Right ventricle myocardium inferior (tissue), 1 donor: ENCODE data around the gene MIR17HG. TPM values are rescaled to one million over a fixed set of nuclear protein-coding genes. Genes with fewer than 3 reads are reported as not detected.

Source experiments
- ATAC-seq: fragments of 200-7000 bp; cut with Tn5 transposase; one replicate; pipeline ENCODE4 v1.9.1; 2020; ENCODE audit warnings: mild to moderate bottlenecking, moderate library complexity
- DNase-seq: peaks from one replicate; pipeline ENCODE4 v3.0.0; 2021; ENCODE audit errors: missing footprints
- intact Hi-C: fragments of 100-400 bp; cut with DNase I; formaldehyde crosslinking; loops from one replicate; pipeline ENCODE4 v1.11.0; 2022
- total RNA-seq: library from RNA; stranded (reverse); fragmentation: NEBNext Ultra II Directional; extraction: Animal tissue kit (Norgen Biotek cat#: 25700); gene quantifications from one replicate; pipeline ENCODE4 v1.2.1, GENCODE V29; 2021
- donor health status: DM: no; HTN: yes; CAD: no; lungs with severe emphysema.

Gene MIR17HG
- total RNA-seq, 1 donor from 2014 or later = 0.81 TPM

GRCh38 chr13:91359631-91360030, 12.1 kb downstream of the MIR17HG start:
- intact Hi-C loops = no loop called here
- ATAC-seq (no peak), DNase-seq (no peak)

- no peak for DNase-seq
- no peak for ATAC-seq
- intact Hi-C loops = no loop called here
Observed at GRCh38 chr13:91360246-91360751, 12.8 kb downstream of the MIR17HG start.

- DNase-seq (no peak), ATAC-seq (no peak)
- intact Hi-C loops = no loop called here
Observed at GRCh38 chr13:91361755-91362271, 14.3 kb downstream of the MIR17HG start.

GRCh38 chr13:91362908-91363307, 15.4 kb downstream of the MIR17HG start:
- DNase-seq (no peak), ATAC-seq (no peak)
- intact Hi-C loops = no loop called here

GRCh38 chr13:91368101-91368500, 20.6 kb downstream of the MIR17HG start:
- no peak for ATAC-seq
- DNase-seq = no peak
- intact Hi-C loops = no loop called here

GRCh38 chr13:91368676-91369440, 21.4 kb downstream of the MIR17HG start:
- DNase-seq = no peak
- intact Hi-C loops = no loop called here
- no peak for ATAC-seq

GRCh38 chr13:91369441-91369831, 21.9 kb downstream of the MIR17HG start:
- DNase-seq = no peak
- ATAC-seq = no peak
- intact Hi-C loops = no loop called here

- no peak for DNase-seq
- ATAC-seq = no peak
- intact Hi-C loops = no loop called here
Observed at GRCh38 chr13:91370501-91370900, 23.0 kb downstream of the MIR17HG start.

GRCh38 chr13:91372911-91373310, 25.4 kb downstream of the MIR17HG start:
- no peak for DNase-seq
- ATAC-seq = no peak
- intact Hi-C loops = no loop called here

- intact Hi-C loops = no loop called here
- no peak for ATAC-seq
- DNase-seq = no peak
Observed at GRCh38 chr13:91375116-91375729, 27.7 kb downstream of the MIR17HG start.

- ATAC-seq (no peak), DNase-seq (no peak)
- intact Hi-C loops = loop anchor here (5.0 kb wide), 2 partner anchors 341 to 401 kb away; no protein-coding TSS in a partner anchor
Observed at GRCh38 chr13:91381371-91381770, 33.9 kb downstream of the MIR17HG start.

GRCh38 chr13:91383836-91384235, 36.3 kb downstream of the MIR17HG start:
- intact Hi-C loops = loop anchor here (5.0 kb wide), 2 partner anchors 338 to 398 kb away; no protein-coding TSS in a partner anchor
- DNase-seq (no peak), ATAC-seq (no peak)

GRCh38 chr13:91384896-91385295, 37.4 kb downstream of the MIR17HG start:
- intact Hi-C loops = loop anchor here (5.0 kb wide), 2 partner anchors 337 to 397 kb away; no protein-coding TSS in a partner anchor
- DNase-seq = no peak
- ATAC-seq = no peak

- intact Hi-C loops = no loop called here
- ATAC-seq = no peak
Observed at GRCh38 chr13:91389186-91389585, 41.7 kb downstream of the MIR17HG start.

GRCh38 chr13:91397595-91397994, 50.1 kb downstream of the MIR17HG start:
- ATAC-seq = no peak
- intact Hi-C loops = no loop called here
- no peak for DNase-seq

More at GRCh38 chr13:91389186-91389585, 41.7 kb downstream of the MIR17HG start:
- DNase-seq = no peak

- DNase-seq = peak; percentile 86
- intact Hi-C loops = no loop called here
Observed at GRCh38 chr13:91398413-91399188, 51.1 kb downstream of the MIR17HG start, which contains the start of gene GPC5. GPC5 (plus strand) TSS chr13:91398621.

GRCh38 chr13:91399189-91400062, 51.9 kb downstream of the MIR17HG start:
- ATAC-seq (no peak), DNase-seq (no peak)
- intact Hi-C loops = no loop called here

More at GRCh38 chr13:91398413-91399188, 51.1 kb downstream of the MIR17HG start, which contains the start of gene GPC5:
- peak; percentile 100 for ATAC-seq

GRCh38 chr13:91400063-91400399, 52.5 kb downstream of the MIR17HG start:
- intact Hi-C loops = no loop called here
- no peak for ATAC-seq

More at GRCh38 chr13:91400063-91400399, 52.5 kb downstream of the MIR17HG start:
- no peak for DNase-seq
